Fibroblast of skin of right quadriceps (primary cell): ENCODE measurements around the gene KLHL3.
"Not testable (repeated sequence)": the region's sequence is repeated elsewhere in the genome, so short reads cannot be mapped to it uniquely, and the experiment has no call there.

Source experiments
- DNase-seq: peaks from one replicate; pipeline ENCODE4 v3.0.0-alpha.2; 2013

The KLHL3 gene, protein sequence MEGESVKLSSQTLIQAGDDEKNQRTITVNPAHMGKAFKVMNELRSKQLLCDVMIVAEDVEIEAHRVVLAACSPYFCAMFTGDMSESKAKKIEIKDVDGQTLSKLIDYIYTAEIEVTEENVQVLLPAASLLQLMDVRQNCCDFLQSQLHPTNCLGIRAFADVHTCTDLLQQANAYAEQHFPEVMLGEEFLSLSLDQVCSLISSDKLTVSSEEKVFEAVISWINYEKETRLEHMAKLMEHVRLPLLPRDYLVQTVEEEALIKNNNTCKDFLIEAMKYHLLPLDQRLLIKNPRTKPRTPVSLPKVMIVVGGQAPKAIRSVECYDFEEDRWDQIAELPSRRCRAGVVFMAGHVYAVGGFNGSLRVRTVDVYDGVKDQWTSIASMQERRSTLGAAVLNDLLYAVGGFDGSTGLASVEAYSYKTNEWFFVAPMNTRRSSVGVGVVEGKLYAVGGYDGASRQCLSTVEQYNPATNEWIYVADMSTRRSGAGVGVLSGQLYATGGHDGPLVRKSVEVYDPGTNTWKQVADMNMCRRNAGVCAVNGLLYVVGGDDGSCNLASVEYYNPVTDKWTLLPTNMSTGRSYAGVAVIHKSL

DNA sequence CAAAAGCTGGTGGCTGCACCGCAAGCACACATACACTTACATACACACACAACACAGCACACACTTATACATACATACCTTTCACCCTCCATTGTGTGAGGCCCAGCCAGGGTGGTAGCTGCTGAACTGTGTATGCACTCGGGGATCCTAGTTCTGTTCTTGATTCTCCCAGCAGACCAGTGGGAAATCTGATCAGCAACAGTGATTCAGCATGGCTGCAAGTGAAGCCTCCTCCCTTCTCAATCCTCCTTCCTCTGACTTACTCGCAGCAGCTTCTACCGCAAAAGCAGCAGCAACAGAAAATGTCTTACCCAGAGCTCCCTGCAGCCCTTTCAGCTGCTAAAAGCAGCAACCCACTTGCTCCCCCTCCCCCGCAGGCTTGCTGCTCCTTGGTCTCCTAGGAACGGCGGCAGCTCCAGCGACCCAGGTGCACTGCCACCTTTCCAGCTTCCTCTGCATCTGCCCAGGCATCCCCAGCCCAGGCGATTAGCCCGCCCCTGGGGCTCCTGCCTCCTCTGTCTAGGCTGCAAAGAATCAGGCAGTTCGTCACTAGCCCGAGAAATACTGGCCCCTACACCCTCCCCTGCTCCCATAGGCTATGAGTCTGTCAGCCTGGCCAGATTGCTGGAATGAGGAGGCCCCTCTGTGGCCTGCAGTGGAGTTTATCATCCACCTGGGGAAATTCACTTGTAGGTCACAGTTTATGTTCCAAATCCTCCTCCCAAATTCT, at the start of gene KLHL3:
TSS of gene KLHL3 (minus strand) at position 535 of the 730 bp plus-strand sequence. CDS start at position 92, 443 bp downstream.
- peak; percentile 57 for DNase-seq

DNA sequence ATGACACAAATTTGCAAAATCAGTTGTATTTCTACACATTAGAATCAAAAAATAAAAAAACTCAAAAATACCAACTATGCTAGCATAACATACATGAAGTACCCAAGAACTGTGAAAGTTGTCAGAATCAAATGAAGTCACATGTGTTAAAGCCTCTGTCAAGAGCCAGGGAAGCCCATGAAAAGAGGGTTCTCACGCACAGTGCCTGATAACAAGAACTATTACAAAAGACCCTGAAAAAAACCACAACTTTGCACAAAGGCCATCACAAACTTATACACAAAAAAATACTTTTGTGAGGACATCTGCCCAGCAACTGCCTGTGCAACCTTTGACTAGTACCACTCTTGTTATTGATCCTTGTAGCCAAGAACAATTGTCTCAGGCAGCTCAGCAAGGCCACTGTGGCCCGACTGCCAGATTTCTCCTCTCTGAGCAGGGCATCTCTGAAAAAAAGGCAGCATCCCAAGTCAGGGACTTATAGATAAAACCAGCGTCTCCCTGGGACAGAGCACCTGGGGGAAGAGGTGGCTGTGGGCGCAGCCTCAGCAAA, 47.2 kb upstream of the KLHL3 start:
- DNase-seq = no peak

DNA sequence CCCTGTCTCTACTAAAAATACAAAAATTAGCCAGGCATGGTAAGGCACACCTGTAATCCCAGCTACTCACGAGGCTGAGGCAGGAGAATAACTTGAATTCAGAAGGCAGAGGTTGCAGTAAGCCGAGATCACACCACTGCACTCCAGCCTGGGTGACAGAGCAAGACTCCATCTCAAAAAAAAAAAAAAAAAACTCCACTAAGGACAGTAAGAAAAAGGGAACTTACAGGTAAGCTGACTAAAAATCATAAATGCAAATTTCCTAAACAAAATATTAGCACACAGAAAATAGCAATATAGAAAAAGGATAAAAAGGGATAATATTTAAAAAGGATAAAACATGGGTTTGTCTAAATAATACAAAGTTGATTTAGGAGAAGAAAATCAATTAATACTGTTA, 46.2 kb upstream of the KLHL3 start:
- DNase-seq = no peak

DNA sequence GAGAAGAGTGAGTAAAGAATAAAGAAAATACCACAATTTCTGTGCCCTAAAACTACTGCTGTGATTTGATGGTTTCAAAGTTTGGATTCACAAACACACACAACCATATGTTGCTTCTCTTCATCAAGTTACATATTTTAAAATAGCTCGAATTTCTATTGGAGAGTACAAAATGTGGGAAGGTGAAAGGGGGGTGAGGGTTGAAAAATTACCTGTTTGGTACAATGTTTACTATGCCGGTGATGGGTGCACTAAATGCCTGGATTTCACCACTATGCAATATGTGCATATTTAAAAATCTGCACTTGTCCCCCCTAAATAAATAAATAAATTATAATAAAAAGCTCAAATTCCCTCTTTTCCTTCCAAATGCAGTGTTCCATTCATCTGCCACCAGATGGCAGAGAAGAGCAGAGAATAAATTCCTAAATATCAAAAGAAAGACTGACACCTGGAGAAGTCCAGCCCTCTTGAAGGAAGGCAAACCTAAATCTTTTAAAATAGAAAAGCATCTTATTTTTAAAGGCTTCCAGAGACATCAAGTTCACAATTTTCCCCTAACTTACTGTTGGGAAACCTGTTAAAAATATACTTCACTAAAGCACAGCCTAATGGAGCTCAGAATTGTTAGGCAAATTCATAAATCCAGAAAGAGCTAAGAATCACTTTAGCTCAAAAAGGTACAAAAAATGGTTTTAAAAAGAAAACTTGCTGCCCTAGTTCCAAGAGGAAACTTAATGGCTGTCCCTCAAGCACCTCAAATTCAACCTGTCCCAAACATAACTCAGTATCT, 43.1 kb upstream of the KLHL3 start:
- DNase-seq = peak; percentile 33

DNA sequence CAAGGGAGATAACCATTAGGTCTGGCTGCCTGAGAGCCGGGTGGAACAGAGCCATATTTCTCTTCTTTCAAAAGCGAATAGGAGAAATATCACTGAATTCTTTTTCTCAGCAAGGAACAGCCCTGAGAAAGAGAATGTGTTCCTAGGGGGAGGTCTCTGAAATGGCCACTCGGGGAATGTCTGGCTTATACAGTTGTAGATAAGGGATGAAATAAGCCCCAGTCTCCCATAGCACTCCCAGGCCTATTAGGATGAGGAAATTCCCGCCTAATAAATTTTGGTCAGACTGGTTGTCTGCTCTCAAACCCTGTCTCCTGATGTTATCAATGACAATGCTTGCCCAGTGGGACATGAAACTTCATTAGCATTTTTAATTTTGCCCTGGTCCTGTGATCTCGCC, 32.0 kb upstream of the KLHL3 start:
- not testable (repeated sequence) for DNase-seq

DNA sequence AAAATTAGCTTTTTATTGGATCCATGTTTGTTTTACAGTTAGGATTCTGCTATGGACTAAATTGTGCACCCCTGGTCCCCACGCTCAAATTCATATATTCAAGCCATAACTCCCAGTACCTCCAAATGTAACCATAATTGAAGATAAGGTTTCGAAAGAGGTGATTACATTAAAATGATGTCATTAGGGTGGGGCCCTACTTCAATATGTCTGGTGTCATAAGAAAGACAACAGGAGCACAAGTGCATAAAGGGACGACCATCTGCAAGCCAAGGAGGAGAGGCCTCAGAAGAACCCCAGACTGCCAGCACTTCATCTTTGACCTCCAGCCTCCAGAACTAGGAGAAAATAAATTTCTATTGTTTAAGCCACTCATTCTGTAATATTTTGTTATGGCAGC, 25.7 kb upstream of the KLHL3 start:
- no peak for DNase-seq

DNA sequence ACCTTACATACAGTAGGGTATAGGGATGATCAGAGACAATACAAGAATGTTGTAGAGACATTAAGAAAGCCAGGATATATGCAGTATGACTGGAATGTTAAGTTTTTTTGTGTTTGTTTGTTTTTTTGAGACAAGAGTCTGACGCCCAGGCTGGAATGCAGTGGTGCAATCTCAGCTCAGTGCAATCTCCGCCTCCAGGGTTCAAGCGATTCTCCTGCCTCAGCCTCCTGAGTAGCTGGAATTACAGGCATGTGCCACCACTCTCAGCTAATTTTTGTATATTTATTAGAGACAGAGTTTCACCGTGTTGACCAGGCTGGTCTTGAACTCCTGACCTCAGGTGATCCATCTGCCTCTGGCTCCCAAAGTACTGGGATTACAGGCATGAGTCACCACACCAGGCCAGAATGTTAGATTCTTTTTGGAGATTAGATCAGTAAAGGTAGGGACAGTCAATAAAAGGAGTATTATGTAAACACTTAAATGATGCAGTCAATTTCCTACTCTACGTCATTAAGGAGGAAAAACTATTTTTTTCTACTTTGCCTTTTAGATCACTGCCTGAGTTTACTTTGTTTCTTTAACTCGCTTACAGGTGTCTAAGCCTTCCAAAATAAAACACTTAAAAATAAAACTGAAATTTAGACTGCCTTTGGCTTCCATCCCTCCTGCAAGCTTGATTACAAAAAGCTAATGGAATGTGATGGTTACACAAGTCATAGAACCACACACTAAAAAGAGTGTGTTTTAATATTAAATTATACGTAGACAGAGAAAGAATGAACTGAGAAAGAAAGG, 25.0 kb upstream of the KLHL3 start:
- no peak for DNase-seq

DNA sequence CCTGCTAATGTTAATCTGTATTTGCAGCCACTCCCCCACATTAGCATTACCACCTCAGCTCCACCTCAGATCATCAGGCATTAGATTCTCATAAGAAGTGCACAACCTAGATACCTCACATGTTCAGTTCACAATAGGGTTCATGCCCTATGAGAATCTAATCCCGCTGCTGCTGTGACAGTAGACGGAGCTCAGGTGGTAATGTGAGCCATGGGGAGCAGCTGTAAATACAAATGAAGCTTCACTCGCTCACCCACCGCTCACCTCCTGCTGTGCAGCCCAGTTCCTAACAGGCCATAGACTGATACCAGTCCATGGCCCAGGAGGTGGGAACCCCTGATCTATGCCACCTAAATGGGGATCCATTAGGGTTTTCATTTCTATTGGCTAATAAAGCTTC, 24.4 kb upstream of the KLHL3 start:
- DNase-seq = no peak

DNA sequence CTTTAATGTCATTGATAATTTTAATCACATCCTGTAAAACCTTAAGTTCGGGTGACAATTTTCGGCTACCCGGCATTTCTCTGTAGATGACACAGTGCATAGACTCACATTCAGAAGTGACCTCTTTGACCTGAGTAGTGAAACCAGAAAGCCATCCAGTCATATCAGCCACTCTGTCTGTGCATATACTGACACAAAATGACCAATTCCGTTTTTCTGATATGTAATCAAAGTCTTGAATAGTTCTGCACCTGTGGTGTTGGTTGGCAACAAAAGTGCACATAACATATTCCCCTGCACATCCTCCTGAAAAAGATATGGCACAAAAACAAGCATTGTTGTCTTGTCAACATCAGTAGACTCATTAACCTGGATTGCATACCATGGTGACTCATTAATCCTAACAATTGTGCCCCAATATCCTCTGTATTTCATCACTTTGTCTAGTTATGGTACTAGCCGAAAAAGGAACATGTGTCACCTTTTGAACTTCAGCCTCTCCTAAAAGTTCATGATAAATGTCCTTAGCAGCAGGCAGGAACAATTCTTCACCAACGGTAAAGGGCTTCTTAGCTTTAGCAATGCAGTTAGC, 22.9 kb upstream of the KLHL3 start:
- DNase-seq = no peak

DNA sequence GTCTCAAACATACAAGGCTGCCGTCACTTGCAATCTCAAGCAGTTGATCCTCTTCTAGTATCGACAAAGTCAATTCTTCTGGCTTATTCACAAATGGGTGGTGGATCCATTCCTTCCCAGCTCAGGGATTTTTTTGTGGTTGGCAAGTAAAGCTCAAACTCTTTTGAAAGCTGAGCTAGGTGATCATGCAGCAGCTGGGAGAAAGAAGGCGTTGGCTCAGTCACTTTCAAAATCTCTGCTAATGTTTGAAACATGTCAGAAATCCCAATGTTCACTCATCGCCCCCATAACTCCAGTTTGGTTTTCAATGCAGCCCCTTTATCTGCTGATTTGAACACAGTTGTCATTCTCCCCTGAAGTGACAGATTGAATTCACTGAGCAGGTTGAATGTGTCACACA, 22.2 kb upstream of the KLHL3 start:
- no peak for DNase-seq

DNA sequence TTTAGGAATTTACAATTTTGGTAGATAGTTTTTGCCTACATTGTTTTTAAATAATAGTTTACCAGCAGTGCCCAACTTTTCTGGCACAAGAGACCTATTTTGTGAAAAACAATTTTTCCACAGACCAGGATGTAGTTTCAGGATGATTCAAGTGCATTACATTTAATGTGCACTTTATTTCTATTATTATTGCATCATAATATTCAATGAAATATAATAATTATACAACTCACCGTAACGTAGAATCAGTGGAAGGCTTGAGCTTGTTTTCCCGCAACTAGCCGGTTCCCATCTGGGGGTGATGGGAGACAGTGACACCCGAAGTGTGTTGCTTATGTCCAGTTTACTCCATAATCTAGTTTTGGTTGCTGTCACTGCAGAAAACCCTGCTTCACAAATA, 21.7 kb upstream of the KLHL3 start:
- DNase-seq = no peak

DNA sequence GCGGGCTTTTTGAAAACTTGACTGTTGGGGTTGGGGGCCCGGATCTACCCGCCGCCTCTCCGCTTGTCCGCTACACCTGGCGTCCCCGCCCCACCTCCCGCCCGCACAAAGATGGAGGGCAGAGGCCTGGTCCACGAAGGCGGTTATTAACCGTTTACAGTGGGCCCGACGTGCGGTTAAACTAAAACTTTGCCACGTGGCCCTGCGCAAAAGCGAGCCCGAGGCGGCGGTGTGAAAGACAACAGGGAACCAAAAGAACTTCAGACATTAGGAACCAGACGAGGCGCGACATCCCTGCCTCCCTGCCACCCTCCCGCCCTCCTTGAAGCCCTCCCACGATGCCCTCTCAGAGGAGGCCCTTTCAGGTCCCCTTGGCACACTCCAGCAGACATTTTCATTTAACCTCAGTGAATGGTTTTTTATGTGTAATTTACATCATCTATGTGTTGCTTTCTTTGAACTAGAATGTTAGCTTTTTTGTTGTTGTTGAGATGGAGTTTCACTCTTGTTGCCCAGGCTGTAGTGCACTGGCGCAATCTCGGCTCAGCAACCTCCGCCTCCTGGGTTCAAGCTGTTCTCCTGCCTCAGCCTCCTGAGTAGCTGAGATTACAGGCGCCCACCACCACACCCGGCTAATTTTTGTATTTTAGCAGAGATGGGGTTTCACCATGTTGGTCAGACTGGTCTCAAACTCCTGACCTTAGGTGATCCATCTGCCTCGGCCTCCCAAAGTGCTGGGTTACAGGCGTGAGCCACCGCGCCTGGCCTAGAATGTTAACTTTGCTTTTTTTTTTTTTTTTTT, 19.3 kb upstream of the KLHL3 start:
- no peak for DNase-seq

DNA sequence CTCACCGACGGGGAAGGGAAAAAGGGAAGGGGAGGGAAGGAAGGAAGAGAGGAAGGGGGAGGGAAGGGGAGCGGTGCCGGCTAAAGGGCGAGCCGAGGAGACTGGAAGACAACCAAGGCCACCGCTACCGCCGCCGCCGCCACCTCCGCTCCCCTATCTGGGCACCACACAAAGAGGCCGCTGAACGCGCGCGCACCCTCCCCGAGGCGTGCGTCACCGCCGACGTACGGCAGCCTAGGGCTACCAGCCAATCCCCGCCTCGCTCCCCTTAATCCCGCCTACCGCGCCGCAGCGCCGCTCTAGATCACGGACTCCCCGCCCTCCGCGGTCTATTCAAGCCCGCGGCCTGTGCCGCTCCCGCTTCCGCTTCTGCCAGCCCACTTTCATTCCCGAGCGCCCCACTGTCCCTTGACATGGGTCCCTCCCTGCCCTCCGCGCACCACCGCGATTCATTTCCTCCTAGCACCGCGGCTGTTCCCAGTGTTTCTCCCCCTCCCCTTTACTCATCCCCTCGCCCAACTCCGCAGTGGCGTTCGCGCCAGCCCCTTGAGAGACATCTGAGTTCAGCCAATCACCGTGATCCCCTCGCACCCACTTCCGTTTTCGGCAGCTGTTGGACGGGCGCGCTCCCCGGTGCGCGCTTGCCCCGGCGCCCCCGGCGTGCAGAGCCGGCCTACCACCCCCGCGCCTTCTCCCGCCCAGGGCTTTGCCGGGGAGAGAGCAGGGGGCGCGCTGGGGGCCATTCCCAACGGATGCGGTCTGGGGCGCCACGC, 18.5 kb upstream of the KLHL3 start, which contains the start of gene HNRNPA0:
TSS of gene HNRNPA0 (minus strand) at position 176 of the 773 bp plus-strand sequence. CDS start 297 bp downstream, outside the sequence.
- DNase-seq = peak; percentile 98

DNA sequence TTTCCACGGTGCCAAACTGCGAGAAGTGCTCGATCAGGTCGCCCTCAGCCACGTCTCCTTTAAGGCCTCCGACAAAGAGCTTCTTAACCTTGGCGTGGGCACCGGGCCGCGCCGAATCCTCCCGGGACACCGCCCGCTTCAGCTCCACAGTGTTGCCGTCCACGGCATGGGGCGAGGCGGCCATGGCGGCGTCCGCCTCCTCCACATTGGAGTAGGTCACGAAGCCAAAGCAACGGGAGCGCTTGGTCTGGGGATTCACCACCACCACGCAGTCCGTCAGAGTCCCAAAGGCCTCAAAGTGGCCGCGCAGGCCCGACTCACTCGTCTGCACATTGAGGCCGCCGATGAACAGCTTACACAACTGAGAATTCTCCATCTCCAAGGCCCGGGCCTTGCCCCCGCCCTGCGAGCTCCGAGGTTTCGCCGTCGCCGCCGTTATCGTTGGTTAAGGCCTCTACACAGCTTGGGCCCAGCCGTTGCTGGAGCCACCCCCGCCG, 17.9 kb upstream of the KLHL3 start:
- no peak for DNase-seq

DNA sequence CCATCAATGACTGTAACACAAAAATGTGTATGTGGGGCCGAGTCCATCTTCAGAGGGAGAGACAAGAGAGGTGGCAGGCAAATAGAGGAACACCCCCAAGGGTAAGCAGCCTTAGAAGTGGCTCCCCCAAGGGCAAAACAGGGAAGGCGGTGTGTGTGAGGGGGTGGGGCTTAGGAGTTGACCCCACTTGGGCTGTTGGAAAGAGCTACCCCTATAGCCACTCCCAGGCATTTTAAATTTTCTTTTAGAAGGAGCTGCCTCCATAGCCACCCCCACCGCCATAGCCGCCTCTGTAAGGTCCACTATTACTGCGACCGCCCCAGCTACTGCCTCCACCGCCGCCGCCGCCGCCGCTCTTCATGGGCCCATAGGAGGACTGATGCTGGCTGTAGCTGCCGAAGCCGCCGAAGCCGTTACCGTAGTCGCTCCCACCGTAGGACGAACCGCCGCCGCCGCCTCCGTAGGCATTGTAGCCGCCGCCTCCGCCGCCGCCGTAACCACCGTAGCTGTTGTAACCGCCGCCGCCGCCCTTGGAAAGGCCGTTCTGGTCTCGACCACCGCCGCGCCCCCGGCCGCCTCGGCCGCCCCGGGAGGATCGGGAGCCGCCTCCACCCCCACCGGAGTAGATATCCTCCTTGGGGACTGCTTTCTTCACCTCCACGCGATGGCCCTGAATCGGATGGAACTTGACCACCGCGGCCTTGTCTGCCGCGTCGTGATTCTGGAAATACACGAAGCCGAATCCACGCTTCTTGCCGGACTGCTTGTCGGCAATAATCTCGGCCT, 17.2 kb upstream of the KLHL3 start:
- DNase-seq = peak; percentile 25

DNA sequence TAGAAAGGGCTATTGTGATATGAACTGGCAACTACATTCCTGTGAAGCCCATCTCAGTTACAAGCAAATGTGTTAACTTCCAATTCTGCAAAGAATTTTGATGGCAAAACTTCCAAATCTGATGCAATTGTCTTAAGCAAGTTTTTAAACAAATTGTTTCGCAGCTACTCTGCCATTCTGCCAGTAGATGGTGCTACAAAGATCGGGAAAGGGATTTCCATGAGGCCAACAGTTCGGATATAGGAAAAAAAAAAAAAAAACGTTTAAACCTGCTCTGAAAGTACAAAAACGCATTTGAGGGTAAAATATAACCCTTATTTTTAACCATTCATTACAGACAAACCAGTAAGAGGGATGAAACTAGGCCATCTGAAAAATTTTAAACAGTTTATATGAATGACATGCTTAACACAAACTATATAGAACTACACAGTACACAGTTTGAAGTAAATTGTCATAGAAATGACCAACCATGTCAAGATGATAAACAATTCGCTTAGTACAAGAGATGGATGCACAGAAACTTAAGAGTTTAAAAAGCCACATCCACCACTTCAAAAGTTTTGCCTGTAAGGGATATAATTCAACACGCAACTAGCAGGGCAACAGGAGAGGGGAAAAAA, 16.1 kb upstream of the KLHL3 start:
- peak; percentile 81 for DNase-seq

DNA sequence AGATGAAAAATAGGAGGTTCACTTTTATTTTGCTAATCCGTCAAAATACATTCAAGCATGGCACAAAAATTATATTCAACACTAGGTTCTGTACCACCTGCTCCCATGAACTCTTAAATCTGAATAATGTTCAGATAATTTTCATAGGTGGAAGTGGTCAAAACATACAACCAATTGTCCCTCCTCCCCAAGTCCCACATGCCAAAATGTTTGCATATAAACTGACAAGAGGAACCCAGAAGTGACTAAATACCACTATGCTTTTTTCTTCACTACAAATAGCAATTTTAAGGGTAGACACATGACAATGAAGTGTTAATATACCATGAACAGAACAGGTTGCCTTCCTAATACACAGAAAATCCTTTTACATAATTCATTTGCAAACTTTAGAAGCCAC, 14.5 kb upstream of the KLHL3 start:
- DNase-seq = no peak

DNA sequence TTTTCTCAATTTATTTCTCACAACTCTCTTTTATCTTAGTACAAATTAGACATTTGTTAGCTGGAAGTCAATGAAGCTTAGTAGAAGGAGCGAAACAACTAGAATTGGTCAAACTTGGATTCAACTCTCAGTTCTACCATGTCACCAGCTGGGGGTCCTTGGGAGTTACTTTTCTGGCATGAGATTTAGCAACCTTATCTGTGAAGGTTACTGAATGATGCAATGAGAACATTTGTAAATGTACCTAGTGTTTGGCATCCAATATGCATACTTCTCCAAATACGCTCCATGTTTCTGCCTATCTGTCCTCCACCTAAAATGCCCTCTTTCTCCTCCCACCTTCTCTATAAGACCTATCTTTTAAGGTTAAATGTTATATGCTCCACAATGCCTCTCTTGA, 12.0 kb upstream of the KLHL3 start:
- no peak for DNase-seq
